ACC112 (cell line): Measurements from ENCODE around the gene CCKAR.

Experiments used
- H2AFZ ChIP-seq: fragments of 200-600 bp; sonication (generic); one replicate; pipeline ENCODE4 v1.6.0; 2017; ENCODE audit warnings: antibody characterized with exemption, low read length; ENCODE audit not compliant: unreplicated experiment
- H3K27ac ChIP-seq: fragments of 200-600 bp; sonication (generic); 2 replicates; pipeline ENCODE4 v1.5.1; 2014; ENCODE audit warnings: low read depth, mild to moderate bottlenecking, antibody characterized with exemption, low read length, moderate library complexity
- H3K27me3 ChIP-seq: fragments of 200-600 bp; sonication (generic); 2 replicates; pipeline ENCODE4 v1.6.1; 2014; ENCODE audit warnings: mild to moderate bottlenecking, antibody characterized with exemption, low read length, moderate library complexity, mixed read lengths; ENCODE audit not compliant: insufficient read depth
- H3K36me3 ChIP-seq: fragments of 200-600 bp; sonication (generic); 2 replicates; pipeline ENCODE4 v1.6.1; 2016; ENCODE audit warnings: mild to moderate bottlenecking, antibody characterized with exemption, low read length, moderate library complexity, mixed read lengths; ENCODE audit not compliant: insufficient read depth
- H3K4me1 ChIP-seq: fragments of 200-600 bp; sonication (generic); one replicate; pipeline ENCODE4 v1.6.1; 2016; ENCODE audit warnings: low read length, mixed read lengths; ENCODE audit not compliant: insufficient read depth, unreplicated experiment, control insufficient read depth
- H3K4me3 ChIP-seq: fragments of 200-600 bp; sonication (generic); 2 replicates; pipeline ENCODE4 v1.5.1; 2014; ENCODE audit warnings: mild to moderate bottlenecking, low read depth, low read length
- H3K79me2 ChIP-seq: fragments of 200-600 bp; sonication (generic); one replicate; pipeline ENCODE4 v1.6.0; 2016; ENCODE audit warnings: low read length; ENCODE audit not compliant: control insufficient read depth, unreplicated experiment, insufficient read depth

Gene CCKAR

GRCh38 chr4:26473893-26474292, 16.4 kb downstream of the CCKAR start:
- no peaks in the 10 kb centered on the region for H3K79me2 ChIP-seq
- no peaks in the 10 kb centered on the region for H3K4me1 ChIP-seq
- no peak overlapping the region for H3K27ac ChIP-seq
- H3K36me3 ChIP-seq, result no peaks in the 10 kb centered on the region
- H3K4me3 ChIP-seq, result no peak overlapping the region
- no peaks in the 10 kb centered on the region for H3K27me3 ChIP-seq
- H2AFZ ChIP-seq, result no peak overlapping the region

DNA sequence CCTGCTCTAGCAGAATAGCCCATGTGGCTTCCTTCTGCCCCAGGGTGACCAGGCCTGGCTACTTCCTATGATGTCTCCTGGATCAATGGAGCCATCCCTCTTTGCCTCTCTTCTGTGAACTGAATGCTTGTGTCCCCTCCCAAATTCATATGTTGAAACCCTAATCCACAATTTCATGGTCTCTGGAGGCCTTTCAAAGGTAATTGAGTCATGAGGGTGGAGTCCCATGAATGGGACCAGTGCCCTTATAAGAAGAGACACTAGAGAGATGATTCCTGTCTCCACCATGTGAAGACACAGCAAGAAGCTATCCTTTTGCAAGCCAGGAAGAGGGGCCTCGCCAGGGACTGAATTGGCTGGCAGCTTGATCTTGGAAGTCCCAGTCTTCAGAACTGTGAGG, 18.4 kb downstream of the CCKAR start:
- Histone ChIP-seq H3K27ac (no peak overlapping the region), H3K4me3 (no peak overlapping the region), H3K79me2 (no peaks in the 10 kb centered on the region), H2AFZ (no peak overlapping the region), H3K27me3 (no peaks in the 10 kb centered on the region), H3K4me1 (no peaks in the 10 kb centered on the region), H3K36me3 (no peaks in the 10 kb centered on the region)

GRCh38 chr4:26468977-26469376, 21.3 kb downstream of the CCKAR start:
- Histone ChIP-seq H3K27me3 (no peaks in the 10 kb centered on the region), H3K4me1 (no peaks in the 10 kb centered on the region), H3K4me3 (no peak overlapping the region), H3K36me3 (no peaks in the 10 kb centered on the region), H2AFZ (no peak overlapping the region), H3K79me2 (no peaks in the 10 kb centered on the region), H3K27ac (no peak overlapping the region)

DNA sequence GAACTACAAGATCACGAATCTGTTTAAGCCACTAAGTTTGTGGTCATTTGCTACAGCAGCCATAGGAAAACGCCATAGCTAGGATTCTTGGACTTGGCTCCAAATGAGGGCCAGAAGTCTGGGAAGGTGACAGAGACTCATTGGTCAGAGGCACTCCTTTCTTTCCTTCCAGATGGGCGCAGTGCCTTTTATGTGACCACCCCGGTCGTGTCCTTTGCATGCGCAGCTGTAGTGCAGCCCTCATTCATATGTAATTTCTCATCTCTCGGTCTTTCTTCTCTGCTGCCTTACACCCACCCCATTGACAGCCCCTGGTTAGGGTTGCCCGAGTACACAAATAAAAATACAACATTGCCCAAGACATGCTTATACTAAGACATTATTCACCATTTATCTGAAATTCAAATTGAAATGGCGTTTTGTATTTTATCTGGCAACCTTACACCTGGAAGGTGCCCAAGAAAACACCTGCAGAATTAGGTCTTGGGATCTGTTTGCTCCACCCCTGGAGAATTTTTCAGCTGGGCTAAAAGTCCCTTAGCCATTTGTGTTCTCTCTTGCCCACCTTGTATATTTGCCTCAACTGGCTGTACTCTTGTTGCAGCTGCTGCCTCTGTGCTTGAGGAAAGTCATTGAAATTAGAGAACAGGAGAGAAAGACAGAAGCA, 21.9 kb downstream of the CCKAR start:
- no peak overlapping the region for H2AFZ ChIP-seq
- H3K27ac ChIP-seq, result no peak overlapping the region
- H3K79me2 ChIP-seq, result no peaks in the 10 kb centered on the region
- no peaks in the 10 kb centered on the region for H3K36me3 ChIP-seq
- H3K4me1 ChIP-seq, result no peaks in the 10 kb centered on the region
- no peak overlapping the region for H3K4me3 ChIP-seq
- H3K27me3 ChIP-seq, result no peaks in the 10 kb centered on the region

- Histone ChIP-seq H2AFZ (no peak overlapping the region), H3K4me1 (no peaks in the 10 kb centered on the region), H3K4me3 (no peak overlapping the region)
Observed at GRCh38 chr4:26467724-26468123, 22.6 kb downstream of the CCKAR start.

GRCh38 chr4:26466578-26467270, 23.6 kb downstream of the CCKAR start:
- Histone ChIP-seq H3K4me3 (no peak overlapping the region), H3K79me2 (no peaks in the 10 kb centered on the region), H3K36me3 (no peaks in the 10 kb centered on the region), H3K27me3 (no peaks in the 10 kb centered on the region), H3K4me1 (no peaks in the 10 kb centered on the region), H2AFZ (no peak overlapping the region), H3K27ac (no peak overlapping the region)

More at GRCh38 chr4:26467724-26468123, 22.6 kb downstream of the CCKAR start:
- H3K27ac ChIP-seq, result no peak overlapping the region
- H3K27me3 ChIP-seq, result no peaks in the 10 kb centered on the region
- no peaks in the 10 kb centered on the region for H3K36me3 ChIP-seq
- no peaks in the 10 kb centered on the region for H3K79me2 ChIP-seq

DNA sequence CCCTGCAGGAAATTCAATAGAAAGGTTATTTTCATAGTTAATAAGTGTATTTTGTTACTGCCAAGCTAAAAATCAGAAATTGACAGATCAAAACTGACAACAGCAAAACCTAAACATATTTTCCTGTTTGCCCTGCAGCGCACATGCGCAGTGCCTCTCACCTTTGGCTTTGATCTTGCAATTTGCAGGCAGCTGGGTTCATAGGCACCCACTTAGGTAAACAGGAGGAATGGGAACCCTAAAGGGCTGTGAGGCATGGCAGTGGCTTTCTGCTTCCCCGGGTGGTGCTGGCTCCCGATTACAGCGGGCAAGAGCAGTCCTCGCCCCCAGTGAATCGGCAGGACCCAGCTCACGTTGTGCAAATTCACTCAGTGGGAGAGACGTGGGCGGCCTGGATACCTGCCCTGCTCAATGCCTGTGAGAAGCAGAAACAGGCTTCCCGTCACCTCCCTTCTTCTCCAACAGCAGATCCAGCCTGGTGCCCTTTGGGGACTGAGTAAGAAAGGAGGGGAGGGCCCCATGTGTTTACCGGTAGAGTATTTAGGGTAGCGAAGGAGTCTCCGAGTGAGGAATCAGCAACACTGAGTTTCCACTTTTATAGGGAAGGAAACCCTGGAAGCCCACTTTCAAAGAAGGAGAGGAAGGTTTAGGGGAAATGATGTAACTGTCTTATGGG, 25.7 kb downstream of the CCKAR start:
- no peak overlapping the region for H3K4me3 ChIP-seq
- no peak overlapping the region for H3K27ac ChIP-seq
- H3K27me3 ChIP-seq, result no peaks in the 10 kb centered on the region
- H3K36me3 ChIP-seq, result no peaks in the 10 kb centered on the region
- H2AFZ ChIP-seq, result no peak overlapping the region
- H3K4me1 ChIP-seq, result peaks cover 3% of the 10 kb centered on the region
- H3K79me2 ChIP-seq, result no peaks in the 10 kb centered on the region

- Histone ChIP-seq H3K27me3 (no peaks in the 10 kb centered on the region), H3K4me3 (no peak overlapping the region), H2AFZ (no peak overlapping the region), H3K4me1 (peaks cover 6% of the 10 kb centered on the region), H3K27ac (no peak overlapping the region), H3K36me3 (no peaks in the 10 kb centered on the region), H3K79me2 (no peaks in the 10 kb centered on the region)
Observed at GRCh38 chr4:26463386-26463785, 26.9 kb downstream of the CCKAR start.

GRCh38 chr4:26462874-26463273, 27.4 kb downstream of the CCKAR start:
- H3K79me2 ChIP-seq, result no peaks in the 10 kb centered on the region

DNA sequence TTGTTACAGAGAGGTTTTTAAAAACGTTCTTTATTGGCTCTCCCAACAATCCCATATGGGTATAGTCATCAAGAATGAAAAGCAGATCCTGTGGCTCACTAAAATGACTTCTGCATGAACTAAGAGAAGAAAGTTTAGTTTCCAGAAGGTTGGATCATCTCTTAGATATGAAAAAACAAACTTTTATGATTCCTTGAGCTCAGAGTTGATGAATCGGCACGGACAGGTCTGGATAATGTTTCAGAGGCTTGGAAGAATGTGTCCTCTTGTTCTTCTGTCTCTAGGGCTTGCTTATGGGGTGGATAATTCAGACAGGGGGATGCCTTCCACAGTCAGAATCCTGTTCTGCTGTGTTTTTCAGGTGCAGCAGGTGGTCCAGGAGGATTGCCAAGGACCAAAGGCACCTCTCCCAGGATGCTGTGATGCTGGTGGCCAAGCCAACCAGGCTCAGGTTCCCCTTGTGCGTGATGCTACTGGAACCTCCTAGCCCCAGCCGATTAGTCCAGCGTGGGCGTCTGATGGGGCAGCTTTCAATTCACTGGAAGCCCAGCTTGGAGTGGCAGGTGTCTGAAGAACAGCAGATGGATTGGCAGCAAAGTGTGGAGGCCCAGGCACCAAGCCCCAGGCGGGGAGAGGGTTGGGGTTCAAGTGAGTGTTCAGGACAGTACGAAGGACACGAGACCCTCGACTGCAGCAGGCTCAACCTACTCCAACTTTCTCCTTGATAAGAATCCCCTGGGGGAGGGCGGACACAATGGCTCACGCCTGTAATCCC, 30.3 kb downstream of the CCKAR start:
- no peaks in the 10 kb centered on the region for H3K79me2 ChIP-seq
- peaks cover 6% of the 10 kb centered on the region for H3K4me1 ChIP-seq
- H3K4me3 ChIP-seq, result peak overlapping the region; percentile 48; the same call in 1 of the 2 replicates
- H3K27ac ChIP-seq, result no peak overlapping the region
- no peaks in the 10 kb centered on the region for H3K36me3 ChIP-seq
- H3K27me3 ChIP-seq, result no peaks in the 10 kb centered on the region
- H2AFZ ChIP-seq, result peak overlapping the region; percentile 80

More at GRCh38 chr4:26462874-26463273, 27.4 kb downstream of the CCKAR start:
- no peaks in the 10 kb centered on the region for H3K36me3 ChIP-seq
- no peak overlapping the region for H3K4me3 ChIP-seq
- no peak overlapping the region for H3K27ac ChIP-seq
- H3K27me3 ChIP-seq, result no peaks in the 10 kb centered on the region
- peaks cover 6% of the 10 kb centered on the region for H3K4me1 ChIP-seq
- H2AFZ ChIP-seq, result no peak overlapping the region
